ENCODE data around the gene EGFL6.
"Not testable (repeated sequence)": the region's sequence is repeated elsewhere in the genome, so short reads cannot be mapped to it uniquely, and the experiment has no call there.

The EGFL6 gene

DNA sequence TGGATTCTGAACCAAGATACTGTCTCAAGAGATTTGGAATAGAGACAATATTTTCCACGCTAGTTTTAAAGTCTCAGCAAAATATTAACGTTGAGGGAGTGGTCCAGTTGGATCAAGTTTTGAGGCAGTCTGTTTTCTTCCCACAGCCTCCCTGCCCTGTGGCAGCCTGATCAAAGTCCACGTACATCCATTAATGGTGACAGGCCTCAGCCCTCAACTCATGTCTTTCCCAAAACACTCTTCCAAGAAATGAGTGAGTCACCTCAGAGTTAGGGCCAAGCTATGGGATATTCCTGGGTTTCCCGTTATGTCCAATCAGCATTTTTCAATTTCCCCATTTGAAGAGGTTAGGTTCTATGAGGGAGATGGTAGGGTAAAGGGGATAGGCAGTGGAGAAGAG, 28.5 kb downstream of the EGFL6 start:
- peak; percentile 16 for DNase-seq (ENCODE audit: low read depth)

DNA sequence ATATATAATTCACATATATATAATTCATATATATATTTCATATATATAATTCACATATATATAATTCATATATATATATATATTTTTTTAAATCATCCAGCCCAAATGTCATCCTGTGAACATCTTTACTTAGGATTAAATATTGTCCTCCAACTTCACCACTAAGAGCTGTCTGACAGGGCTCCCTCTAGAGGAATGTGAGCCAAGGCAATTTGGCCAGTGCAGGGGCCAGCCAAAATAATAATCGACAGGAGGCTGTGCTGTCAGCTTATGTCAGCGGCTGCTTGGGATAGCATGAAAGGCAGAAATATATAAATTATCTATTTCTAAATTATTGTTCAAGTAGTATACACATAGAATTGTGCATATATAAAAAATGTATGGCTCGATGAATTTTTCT, 29.5 kb downstream of the EGFL6 start:
- no peak for DNase-seq (ENCODE audit: low read depth)

DNA sequence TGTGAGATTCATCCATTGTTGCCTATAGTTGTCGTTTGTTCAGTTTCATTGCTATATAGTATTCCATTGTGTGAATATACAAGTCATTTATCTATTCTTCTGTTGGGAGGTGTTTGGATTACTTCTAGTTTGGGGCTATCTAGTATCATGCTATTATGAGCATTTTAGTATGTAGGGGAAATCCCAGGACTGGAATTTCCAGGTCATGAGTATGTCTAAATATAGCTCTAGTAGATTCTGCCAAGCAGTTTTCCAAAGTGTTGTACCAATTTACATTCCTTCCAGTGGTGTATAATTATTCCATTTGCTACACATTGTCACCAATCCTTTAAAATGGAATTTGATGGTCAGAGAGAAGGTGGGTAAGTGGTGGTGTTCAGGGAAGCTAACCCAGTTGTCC, 30.1 kb downstream of the EGFL6 start:
- DNase-seq (ENCODE audit: low read depth), result peak; percentile 12

DNA sequence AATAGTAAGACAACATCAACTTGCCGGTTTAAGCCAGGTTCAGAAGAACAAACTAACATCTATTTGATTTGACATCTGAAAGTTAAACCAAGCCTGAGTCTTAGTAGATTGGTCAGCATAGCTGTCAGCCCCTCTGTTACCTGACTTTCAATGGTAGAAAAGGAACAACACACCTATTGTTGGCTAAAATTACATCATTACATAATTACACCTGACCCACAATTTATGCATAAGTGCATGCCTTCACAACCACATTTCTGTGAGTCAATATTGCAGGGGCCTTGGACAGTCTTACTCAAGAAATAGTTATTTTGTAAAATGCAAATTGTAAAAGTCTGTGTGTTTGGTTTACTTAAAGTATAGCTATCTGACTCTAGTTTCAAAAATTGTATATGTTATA, 36.2 kb downstream of the EGFL6 start:
- DNase-seq (ENCODE audit: low read depth), result no peak

DNA sequence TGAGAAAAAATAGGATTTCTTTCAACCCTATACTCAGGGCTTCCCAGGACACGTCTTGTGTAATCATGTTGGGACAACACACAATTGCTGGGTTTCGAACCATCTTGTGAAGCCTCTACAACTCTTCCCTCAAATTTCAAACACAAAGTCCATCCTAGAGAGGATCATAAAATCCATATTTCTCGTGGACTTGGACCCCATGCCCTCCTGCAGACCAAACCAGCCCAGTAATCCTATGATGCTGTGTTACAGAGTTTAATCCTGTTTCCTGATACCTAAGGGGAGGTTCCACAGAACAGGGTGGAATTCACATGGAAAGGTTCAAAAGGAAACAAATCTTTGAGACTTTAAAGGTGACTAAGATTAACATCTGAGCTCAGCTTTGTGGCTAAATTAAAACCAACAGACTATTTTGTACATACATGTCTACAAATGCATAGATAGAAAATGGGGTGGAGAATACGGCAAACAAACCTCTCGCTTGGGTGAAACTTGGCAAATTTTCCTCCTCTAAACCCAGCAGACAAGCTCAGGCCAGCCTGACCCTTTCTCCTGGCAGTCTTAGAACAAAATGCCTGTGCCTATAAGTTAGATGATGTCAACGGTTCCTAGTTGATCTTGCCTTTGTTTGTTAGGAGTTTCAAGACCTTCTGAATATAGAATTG, 38.1 kb downstream of the EGFL6 start:
- no peak for DNase-seq (ENCODE audit: low read depth)

DNA sequence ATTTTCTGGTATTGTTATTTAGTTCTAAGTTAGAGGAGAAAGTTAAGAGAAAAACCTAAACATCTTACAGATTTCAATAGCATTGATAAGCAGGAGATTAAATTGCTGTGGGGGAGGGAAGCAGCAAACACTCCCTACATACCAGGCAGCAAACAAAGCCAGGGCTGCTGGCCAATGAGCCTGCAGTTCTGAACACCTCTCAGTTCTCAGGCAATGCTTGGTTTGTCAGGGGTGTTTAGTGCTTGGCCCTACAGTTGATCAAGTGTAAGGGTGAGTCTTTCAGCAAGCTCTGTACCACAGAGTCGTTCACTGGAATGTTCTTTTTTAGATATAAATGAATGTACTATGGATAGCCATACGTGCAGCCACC, 38.6 kb downstream of the EGFL6 start:
- DNase-seq (ENCODE audit: low read depth), result no peak

DNA sequence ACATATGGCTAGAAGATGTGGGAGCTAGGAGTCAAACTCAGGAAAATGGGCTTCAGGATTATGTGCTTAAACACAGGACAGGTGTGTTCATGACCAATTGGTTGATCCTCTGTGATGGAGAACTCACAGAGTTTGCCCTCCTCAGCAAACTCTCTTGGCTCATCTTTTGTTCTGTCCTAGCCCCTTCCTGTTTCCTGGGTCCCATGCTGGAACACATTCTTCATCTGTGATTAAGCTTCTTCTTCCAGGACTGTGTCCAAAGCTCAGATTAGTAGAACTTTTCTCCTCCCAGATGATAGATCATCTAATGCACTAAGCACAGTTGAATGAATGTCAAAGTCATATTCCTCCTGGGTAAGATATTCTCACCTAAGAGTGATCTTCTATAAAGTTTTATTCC, 44.8 kb downstream of the EGFL6 start:
- no peak for DNase-seq (ENCODE audit: low read depth)

DNA sequence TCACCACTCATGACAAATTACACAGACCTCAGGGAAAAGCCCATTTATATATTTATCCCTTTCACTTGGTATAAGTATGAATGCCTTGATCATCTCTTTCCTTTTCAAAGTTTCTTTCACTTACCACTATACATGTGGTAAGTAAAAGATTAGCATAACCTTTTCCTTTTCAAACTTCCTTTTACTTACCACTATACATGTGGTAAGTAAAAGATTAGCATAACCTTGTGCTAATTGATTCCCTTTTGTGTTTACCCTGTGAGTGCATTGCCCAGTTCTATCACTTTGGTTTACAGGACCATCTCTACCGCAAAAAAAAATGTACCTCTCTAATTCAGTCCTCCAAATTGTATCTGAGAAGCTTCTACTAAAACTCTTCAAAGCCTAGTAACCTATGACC, 50.8 kb downstream of the EGFL6 start:
- DNase-seq (ENCODE audit: low read depth), result no peak

DNA sequence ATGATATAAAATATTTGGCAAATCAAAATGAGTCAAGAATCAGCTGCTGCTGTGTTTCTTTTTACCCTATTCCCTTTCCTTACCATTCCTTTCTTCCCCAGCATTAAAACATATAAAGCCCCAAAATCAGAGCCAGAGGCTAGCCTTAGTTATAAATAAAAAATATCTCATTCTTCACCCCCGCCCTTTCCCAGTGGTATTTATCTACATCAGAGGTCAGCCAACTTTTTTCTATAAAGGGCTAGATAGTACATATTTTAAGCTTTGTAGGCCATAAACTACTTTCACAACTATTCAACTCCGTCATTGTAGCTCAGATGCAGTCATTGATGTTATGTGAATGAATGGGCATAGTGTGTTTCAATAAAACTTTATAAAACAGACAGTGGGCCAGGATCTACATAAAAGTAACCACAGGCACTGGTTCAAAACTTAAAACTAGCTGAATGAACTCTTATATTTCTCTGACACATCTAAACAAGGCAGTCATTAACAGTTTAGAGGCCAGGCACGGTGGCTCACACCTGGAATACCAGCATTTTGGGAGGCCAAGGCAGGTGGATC, 53.1 kb downstream of the EGFL6 start:
- no peak for DNase-seq (ENCODE audit: low read depth)

DNA sequence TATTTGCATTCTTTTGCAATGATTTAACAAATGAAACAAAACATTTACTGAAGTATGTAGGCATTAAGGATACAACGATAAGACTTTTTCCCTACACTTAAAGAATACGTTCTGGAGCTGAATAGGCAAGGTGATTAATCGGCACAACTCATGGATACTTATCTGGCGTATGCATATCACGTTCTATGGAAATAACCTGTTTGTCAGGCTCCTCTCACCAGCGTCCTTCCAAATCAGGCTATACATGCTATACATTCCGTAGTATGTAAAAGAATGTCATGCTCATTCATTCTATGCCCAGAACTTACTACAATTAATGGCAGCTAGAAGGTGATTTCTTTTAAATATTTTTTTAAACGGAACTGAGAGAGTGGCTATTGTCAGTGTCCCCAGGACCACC, 57.9 kb downstream of the EGFL6 start:
- DNase-seq (ENCODE audit: low read depth), result no peak

DNA sequence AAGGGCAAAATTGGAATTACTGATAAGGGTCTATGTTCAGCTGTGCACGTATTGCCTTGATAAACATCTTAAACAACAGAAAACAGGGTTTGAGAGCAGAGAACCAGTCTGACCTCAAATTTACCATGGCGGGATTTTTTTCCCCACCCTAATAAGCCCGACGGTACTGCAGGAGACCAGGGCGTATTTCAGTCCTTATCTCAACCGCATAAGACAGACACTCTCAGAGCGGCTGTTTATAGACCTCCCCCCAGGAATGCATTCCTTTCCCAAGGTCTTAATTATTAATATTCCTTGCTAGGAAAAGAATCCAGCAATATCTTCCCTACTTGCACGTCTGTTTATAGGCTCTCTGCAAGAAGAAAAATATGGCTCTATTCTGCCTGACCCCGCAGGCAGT, 67.8 kb downstream of the EGFL6 start:
- not testable (repeated sequence) for DNase-seq (ENCODE audit: low read depth)

DNA sequence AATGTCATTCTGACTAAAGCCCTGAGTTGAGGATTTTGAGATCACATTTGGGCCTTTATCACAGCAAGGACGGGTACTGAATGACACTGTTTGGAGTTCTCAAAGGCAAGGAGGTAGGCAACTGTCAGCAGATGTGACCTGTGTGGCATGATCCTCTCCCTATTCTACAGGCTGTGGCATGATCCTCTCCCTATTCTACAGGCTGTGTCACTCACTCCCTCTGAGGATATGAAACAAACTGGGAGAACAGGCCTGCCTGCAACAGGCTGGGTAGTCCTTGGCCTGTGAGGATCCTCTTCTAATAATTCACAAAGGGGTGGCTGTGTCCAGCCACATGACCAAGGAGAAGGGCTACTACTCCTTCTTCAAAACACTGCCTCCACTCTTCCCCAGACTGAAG, 68.6 kb downstream of the EGFL6 start:
- DNase-seq (ENCODE audit: low read depth), result no peak

DNA sequence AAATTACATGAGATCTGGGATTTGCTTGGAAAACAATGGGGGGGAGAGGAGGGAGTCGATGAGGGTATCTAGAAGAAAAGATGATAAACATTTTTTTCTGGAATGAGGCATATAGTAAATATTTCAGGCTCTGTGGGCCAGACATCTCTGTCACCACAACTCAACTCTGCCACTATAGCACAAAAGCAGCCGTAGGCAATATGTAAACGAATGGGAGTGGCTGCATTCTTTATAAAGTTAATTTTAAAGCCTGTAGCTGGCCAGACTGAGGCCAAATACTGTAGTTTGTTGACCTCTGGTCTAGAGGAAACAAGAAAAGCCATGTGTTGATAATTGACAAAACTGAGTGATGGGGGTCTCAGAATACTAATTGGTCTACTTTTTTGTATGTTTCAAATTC, 69.4 kb downstream of the EGFL6 start:
- DNase-seq (ENCODE audit: low read depth), result peak; percentile 26

DNA sequence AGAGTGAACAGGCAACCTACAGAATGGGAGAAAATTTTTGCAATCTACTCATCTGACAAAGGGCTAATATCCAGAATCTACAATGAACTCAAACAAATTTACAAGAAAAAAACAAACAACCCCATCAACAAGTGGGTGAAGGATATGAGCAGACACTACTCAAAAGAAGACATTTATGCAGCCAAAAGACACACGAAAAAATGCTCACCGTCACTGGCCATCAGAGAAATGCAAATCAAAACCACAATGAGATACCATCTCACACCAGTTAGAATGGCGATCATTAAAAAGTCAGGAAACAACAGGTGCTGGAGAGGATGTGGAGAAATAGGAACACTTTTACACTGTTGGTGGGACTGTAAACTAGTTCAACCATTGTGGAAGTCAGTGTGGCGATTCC, 72.3 kb downstream of the EGFL6 start:
- not testable (repeated sequence) for DNase-seq (ENCODE audit: low read depth)

DNA sequence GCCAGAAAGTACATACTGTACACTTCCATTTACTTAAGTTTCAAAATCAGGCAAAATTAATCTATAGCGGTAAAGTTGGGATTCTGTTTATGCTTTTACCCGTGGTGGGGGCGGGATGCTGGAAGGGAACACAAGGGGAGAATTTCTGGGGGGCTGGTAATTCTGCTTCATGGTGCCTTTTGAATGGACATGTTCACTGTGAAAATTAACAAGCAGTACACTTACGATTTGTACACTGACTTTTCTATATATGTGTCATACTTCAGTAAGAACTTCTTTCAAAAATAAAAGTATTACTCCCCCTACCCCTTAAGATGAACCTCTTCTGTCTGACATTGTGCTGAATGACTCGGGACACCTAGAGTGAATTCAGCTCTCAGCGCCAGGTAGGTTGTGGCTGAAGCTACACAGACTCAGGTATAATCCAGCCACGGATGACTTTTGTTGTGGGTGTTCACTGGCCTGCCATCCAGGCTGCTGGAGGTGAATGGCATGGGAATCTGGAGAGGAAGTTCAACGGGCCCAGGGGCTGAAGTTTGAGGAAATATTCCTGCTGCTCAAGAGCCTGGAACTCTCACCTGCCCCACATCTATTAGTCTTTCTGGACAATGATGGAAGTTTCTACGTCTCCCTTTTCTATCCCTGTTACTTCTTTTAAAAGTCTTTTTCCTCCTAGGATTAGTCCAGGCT, 76.2 kb downstream of the EGFL6 start:
- DNase-seq (ENCODE audit: low read depth), result no peak

DNA sequence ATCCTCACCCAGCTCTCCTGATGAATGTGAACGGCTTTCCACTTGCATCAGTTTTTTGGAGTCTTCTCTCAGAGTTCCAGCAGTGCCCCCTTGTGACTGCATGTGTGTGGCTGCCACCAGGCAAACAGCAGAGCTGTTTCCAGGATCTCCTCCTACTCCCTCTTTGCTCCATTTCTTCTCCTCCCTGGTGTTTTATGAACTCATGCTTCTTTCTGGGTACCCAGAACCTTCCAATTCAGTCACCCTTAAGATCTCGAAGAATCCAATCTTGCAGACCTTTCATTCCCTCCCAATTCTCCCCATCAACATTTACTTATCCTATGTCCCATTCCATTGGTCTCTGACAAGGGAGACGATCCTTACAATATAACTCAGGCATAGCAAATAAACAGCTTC, 76.8 kb downstream of the EGFL6 start:
- peak; percentile 65 for DNase-seq (ENCODE audit: low read depth)

DNA sequence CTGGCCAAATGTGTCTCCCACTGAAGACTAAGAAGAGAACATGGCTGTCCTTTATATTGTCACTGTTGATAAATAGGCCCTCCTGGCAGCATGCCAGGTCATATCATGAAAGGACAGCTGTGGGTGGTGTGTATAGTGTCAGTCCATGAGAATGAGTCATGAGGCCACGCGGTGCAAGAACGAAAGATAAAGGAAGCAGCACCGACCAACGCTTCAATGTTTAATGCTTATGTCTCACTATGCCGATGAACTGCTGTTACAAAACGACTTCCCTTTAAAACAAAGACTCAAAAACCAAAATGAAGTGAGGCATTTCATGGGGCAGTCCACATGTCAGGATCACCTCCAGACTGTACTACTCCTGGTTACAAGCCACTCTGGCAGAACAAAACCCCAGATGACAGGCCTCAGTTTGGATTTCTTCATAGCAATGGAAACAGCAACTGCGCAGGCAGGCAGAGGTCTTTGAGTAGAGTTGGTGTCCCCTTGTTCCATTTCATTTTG, 78.4 kb downstream of the EGFL6 start:
- no peak for DNase-seq (ENCODE audit: low read depth)

DNA sequence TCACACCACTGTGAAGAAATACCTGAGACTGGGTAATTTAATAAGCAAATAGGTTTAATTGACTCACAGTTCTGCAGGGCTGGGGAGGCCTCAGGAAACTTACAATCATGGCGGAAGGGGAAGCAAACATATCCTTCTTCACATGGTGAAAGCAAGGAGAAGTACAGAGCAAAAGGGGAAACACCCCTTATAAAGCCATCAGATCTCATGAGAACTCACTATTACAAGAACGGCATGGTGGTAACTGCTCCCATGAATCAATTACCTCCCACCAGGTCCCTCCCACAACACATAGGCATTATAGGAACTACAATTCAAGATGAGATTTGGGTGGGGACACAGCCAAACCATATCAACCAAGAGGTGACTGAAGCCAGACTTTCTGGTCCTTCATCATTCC, 78.9 kb downstream of the EGFL6 start:
- DNase-seq (ENCODE audit: low read depth), result not testable (repeated sequence)

DNA sequence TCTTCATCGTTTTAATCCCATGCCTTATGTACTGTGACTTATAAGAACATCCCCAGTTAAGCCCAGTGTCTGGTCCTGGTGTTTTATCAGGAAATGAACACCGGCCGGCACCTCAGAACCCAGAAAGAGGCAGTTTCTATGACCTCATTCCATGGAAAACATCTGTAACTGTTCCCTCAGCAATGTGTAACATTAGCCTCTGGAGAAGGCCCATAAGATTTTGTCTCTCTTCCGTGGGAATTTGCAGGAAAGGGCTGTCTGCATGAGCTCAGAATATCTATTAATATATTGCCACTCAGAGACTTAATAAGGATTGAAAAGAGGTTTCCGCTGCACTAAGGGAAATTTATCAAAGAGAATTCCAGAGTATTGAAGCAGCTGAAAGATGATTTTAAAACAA, 80.4 kb downstream of the EGFL6 start:
- DNase-seq (ENCODE audit: low read depth), result peak; percentile 38

DNA sequence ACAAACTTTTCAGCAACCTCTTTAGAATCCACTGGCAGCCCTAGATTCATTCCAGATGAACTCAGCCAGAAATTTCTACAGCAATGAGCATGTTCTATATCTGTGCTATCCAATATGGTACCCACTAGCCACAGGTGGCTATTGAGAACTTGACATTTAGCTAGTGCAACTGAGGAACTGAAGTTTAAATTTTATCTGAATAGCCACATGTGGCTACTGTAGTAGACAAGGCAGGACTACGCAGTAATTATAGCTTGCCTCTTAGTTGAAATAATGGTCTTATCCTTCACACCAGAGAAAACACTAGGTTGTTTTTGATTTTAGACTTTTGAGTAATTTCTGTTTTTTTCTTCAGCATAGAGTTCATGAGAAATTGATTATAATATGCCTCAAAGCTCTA, 80.9 kb downstream of the EGFL6 start:
- DNase-seq (ENCODE audit: low read depth), result no peak

DNA sequence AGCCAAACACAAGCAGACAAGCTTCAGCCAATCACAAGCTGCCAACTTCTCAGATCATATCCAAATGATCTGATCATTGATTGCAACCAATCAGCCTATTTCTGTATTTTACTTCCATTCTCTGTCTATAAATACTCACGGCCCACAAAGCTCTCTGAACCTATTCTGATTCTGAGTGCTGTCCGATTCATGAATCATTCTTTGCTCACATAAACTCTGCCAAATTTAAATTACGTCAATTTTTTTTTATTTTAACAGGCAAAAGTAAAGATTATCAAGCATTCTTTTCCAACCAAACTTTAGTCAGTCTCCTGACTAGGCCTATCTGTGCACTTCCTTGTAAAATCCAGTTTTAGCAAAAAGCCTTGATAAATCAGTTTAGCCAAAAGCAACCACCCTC, 81.7 kb downstream of the EGFL6 start:
- peak; percentile 10 for DNase-seq (ENCODE audit: low read depth)

DNA sequence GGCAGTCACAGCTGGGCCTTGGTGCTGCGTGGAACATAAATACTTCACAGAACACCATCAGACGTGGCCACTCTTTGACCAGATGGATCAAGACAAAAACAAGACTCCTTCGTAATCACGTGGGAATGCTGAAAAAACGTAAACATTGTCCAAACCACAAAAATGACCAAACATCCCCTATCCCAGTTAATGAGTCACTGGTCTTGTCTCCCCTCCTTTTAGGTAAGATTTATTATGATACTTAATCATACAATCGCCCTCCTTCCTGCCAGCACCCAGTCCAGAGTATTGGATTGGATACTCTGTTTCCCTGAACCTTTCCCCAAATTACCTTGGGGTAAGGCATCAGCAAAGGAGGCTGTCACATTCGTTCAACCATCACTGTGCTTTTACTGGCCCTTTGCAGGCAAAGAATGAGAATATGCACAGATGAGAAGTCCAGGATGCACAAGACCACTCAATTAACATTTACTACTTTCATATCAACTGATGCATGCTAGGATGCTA, 82.9 kb downstream of the EGFL6 start:
- DNase-seq (ENCODE audit: low read depth), result peak; percentile 93

Data from EH (cell line).